Spleen (tissue), 11 donors: ENCODE data around the gene SCLT1. TPM values are rescaled to one million over a fixed set of nuclear protein-coding genes. Genes with fewer than 3 reads are reported as not detected.

ENCODE experiments used
- DNase-seq: peaks from one replicate; pipeline ENCODE4 v3.0.0-alpha.2; 2020
- H3K27ac ChIP-seq, 8 donors: fragments of 200-600 bp; sonication (generic) in 7 of 8; 1 replicate in 4 of 8; 2 replicates in 4 of 8; pipeline versions ENCODE4 v1.5.0 to v1.8.0; 2016 to 2021; ENCODE audit warnings: inconsistent platforms in 4 of 8, mild to moderate bottlenecking in 4 of 8, moderate library complexity in 1 of 8
- H3K27me3 ChIP-seq, 7 donors: fragments of 200-600 bp; sonication (generic) in 6 of 7; replicated peaks in 1 of 7; 1 replicate in 4 of 7; 2 replicates in 3 of 7; pipeline versions ENCODE4 v1.5.0 to v1.8.0; 2016 to 2021; ENCODE audit warnings: inconsistent platforms in 3 of 7, mild to moderate bottlenecking in 1 of 7
- H3K36me3 ChIP-seq, 6 donors: fragments of 200-600 bp; sonication (generic) in 5 of 6; 1 replicate in 4 of 6; 2 replicates in 2 of 6; pipeline versions ENCODE4 v1.5.0 to v1.8.0; 2016 to 2021; ENCODE audit warnings: inconsistent platforms in 2 of 6
- H3K4me1 ChIP-seq, 6 donors: fragments of 200-600 bp; sonication (generic) in 5 of 6; 1 replicate in 3 of 6; 2 replicates in 3 of 6; pipeline versions ENCODE4 v1.5.0 to v1.8.0; 2016 to 2021; ENCODE audit warnings: inconsistent platforms in 3 of 6
- H3K4me3 ChIP-seq, 8 donors: fragments of 200-600 bp; sonication (generic) in 7 of 8; 1 replicate in 4 of 8; 2 replicates in 4 of 8; pipeline versions ENCODE4 v1.5.0 to v1.8.0; 2016 to 2021; ENCODE audit warnings: inconsistent platforms in 4 of 8, mild to moderate bottlenecking in 4 of 8, moderate library complexity in 2 of 8
- H3K9me3 ChIP-seq, 8 donors: fragments of 200-600 bp; sonication (generic) in 7 of 8; 1 replicate in 4 of 8; 2 replicates in 4 of 8; pipeline versions ENCODE4 v1.5.0 to v1.8.0; 2016 to 2021; ENCODE audit warnings: inconsistent platforms in 4 of 8
- POLR2A ChIP-seq, 3 donors: fragments of 450-650 bp; IDR thresholded peaks; one replicate each; pipeline ENCODE4 v1.5.1; 2017; ENCODE audit warnings: antibody characterized with exemption in 3 of 3, mild to moderate bottlenecking in 1 of 3
- POLR2AphosphoS5 ChIP-seq, 3 donors: sonication (generic); formaldehyde crosslinking; IDR thresholded peaks; one replicate each; pipeline ENCODE4 v1.5.1; 2017; ENCODE audit warnings: antibody characterized with exemption in 3 of 3
- WGBS, 5 donors: extraction: QIAGEN DNeasy Blood & Tissue Kit in 3 of 5; methylation state at CpG; one replicate each; pipeline versions ENCODE4 v1.1.5 to v1.1.7; 2013 to 2018; 5-methylcytosine and 5-hydroxymethylcytosine counted together
- intact Hi-C: fragments of 100-400 bp; cut with DNase I; formaldehyde crosslinking; loops from one replicate; pipeline ENCODE4 v1.15.0; 2023; ENCODE audit warnings: low total_unique reads
- polyA plus RNA-seq, 3 donors: library from polyadenylated mRNA; stranded (reverse); fragments of 200-250 nt; gene quantifications; one replicate each; pipeline ENCODE4 v1.2.1, GENCODE V29; 2013
- total RNA-seq, 7 donors: library from RNA; depleted of rRNA in 3 of 7; stranded (reverse); fragments of >200 nt in 3 of 7; fragmentation: NEBNext Ultra II Directional in 4 of 7; extraction: Animal tissue kit (Norgen Biotek cat#: 25700) in 4 of 7; gene quantifications; one replicate each; pipeline versions ENCODE4 v1.1.0 to v1.2.1, GENCODE V29; 2016 to 2021
- TF ChIP-seq, protein P1 (sequence below), 11 experiments: fragments of 200-600 bp in 7 of 11; fragments of 450-650 bp in 4 of 11; sonication (generic) in 4 of 11; IDR thresholded peaks in 8 of 11; conservative IDR thresholded peaks in 3 of 11; 1 replicate in 7 of 11; 2 replicates in 4 of 11; pipeline versions ENCODE4 v1.4.0 to v1.8.0; 2016 to 2021; ENCODE audit warnings: antibody characterized with exemption in 11 of 11, inconsistent platforms in 4 of 11, mild to moderate bottlenecking in 1 of 11
- donor health status: healthy with polysubstance abuse.
- donor health status: DM: no; HTN: no; CAD: no; lungs with moderate emphysema.
- donor health status: DM: no; HTN: no; CAD: no.
- donor health status: Bipolar disorder and iron deficiency.
- donor health status: healthy.
- donor health status: DM: no; HTN: no; CAD: no.
- donor health status: DM: yes; HTN: yes; CAD: no.

SCLT1 gene
- total and polyA plus RNA-seq, 10 donors, result 6.7 to 43.7 (median 30.3) TPM

GRCh38 chr4:129087516-129087915 is 5.8 kb downstream of the SCLT1 start:
- 95 to 99% (median 98%) methylated on average over 2 of the region's 2 CpGs for WGBS, 5 donors
- peaks cover 0 to 11% (median 6%) of the 10 kb centered on the region in 8 donors for H3K9me3 ChIP-seq
- TF ChIP-seq, protein P1, sequence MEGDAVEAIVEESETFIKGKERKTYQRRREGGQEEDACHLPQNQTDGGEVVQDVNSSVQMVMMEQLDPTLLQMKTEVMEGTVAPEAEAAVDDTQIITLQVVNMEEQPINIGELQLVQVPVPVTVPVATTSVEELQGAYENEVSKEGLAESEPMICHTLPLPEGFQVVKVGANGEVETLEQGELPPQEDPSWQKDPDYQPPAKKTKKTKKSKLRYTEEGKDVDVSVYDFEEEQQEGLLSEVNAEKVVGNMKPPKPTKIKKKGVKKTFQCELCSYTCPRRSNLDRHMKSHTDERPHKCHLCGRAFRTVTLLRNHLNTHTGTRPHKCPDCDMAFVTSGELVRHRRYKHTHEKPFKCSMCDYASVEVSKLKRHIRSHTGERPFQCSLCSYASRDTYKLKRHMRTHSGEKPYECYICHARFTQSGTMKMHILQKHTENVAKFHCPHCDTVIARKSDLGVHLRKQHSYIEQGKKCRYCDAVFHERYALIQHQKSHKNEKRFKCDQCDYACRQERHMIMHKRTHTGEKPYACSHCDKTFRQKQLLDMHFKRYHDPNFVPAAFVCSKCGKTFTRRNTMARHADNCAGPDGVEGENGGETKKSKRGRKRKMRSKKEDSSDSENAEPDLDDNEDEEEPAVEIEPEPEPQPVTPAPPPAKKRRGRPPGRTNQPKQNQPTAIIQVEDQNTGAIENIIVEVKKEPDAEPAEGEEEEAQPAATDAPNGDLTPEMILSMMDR (IDR thresholded peaks at IDR 0.05 in 8 of 11, conservative IDR thresholded peaks at IDR 0.05 in 3 of 11), result no peak
- no peak for TF ChIP-seq POLR2A (IDR thresholded peaks at IDR 0.05)
- no peak for TF ChIP-seq POLR2AphosphoS5 (IDR thresholded peaks at IDR 0.05)
- no peak overlapping the region for H3K4me3 ChIP-seq
- intact Hi-C loops, result no loop called here
- peaks cover 10 to 60% (median 36%) of the 10 kb centered on the region in 6 donors for H3K4me1 ChIP-seq
- H3K36me3 ChIP-seq, result peaks cover 0 to 12% (median 0%) of the 10 kb centered on the region in 6 donors
- no peaks in the 10 kb centered on the region for H3K27me3 ChIP-seq
- H3K27ac ChIP-seq, result no peak overlapping the region
- no peak for DNase-seq

- Histone ChIP-seq H3K27me3 (no peaks in the 10 kb centered on the region), H3K27ac (no peak overlapping the region), H3K4me1 (peaks cover 4 to 40% (median 16%) of the 10 kb centered on the region in 6 donors), H3K4me3 (no peak overlapping the region), H3K9me3 (peaks cover 0 to 21% (median 9%) of the 10 kb centered on the region in 8 donors), H3K36me3 (peaks cover 5 to 32% (median 13%) of the 10 kb centered on the region in 6 donors)
- DNase-seq, result no peak
- 95 to 99% (median 97%) methylated on average over 4 of the region's 4 CpGs for WGBS, 5 donors
- intact Hi-C loops, result no loop called here
- TF ChIP-seq POLR2AphosphoS5 (IDR thresholded peaks at IDR 0.05) (no peak), POLR2A (IDR thresholded peaks at IDR 0.05) (no peak)
- TF ChIP-seq, protein P1 (IDR thresholded peaks at IDR 0.05 in 8 of 11, conservative IDR thresholded peaks at IDR 0.05 in 3 of 11), result no peak
These were observed 7.9 kb downstream of the SCLT1 start for GRCh38 chr4:129085472-129085871.

- Histone ChIP-seq H3K4me1 (peaks cover 0 to 8% (median 2%) of the 10 kb centered on the region in 6 donors), H3K4me3 (no peak overlapping the region), H3K9me3 (peaks cover 0 to 34% (median 19%) of the 10 kb centered on the region in 8 donors), H3K27me3 (no peaks in the 10 kb centered on the region), H3K36me3 (peaks cover 5 to 64% (median 27%) of the 10 kb centered on the region in 6 donors), H3K27ac (no peak overlapping the region)
- no peak for DNase-seq
- intact Hi-C loops, result no loop called here
- WGBS, 5 donors, result 92 to 97% (median 95%) methylated on average over 5 of the region's 5 CpGs
- no peak for TF ChIP-seq POLR2AphosphoS5 (IDR thresholded peaks at IDR 0.05)
- no peak for TF ChIP-seq POLR2A (IDR thresholded peaks at IDR 0.05)
- TF ChIP-seq, protein P1 (IDR thresholded peaks at IDR 0.05 in 8 of 11, conservative IDR thresholded peaks at IDR 0.05 in 3 of 11), result no peak
These were observed 11.0 kb downstream of the SCLT1 start for GRCh38 chr4:129082302-129082701.

GRCh38 chr4:129080129-129080528 is 13.2 kb downstream of the SCLT1 start:
- Histone ChIP-seq H3K4me1 (no peaks in the 10 kb centered on the region), H3K36me3 (peaks cover 5 to 75% (median 27%) of the 10 kb centered on the region in 6 donors), H3K4me3 (no peak overlapping the region), H3K27me3 (no peaks in the 10 kb centered on the region), H3K27ac (no peak overlapping the region), H3K9me3 (peaks cover 0 to 27% (median 13%) of the 10 kb centered on the region in 8 donors)
- intact Hi-C loops, result no loop called here
- no peak for DNase-seq
- TF ChIP-seq, protein P1 (IDR thresholded peaks at IDR 0.05 in 8 of 11, conservative IDR thresholded peaks at IDR 0.05 in 3 of 11), result no peak
- TF ChIP-seq POLR2A (IDR thresholded peaks at IDR 0.05) (no peak), POLR2AphosphoS5 (IDR thresholded peaks at IDR 0.05) (no peak)
